Activated CD4-positive, alpha-beta T cell treated with anti-CD3 and anti-CD28 coated beads, Interleukin-2, amount 10 ng/mL, durations not matched to agents 7 days and 5 days (primary cell): ENCODE results near the gene SBK2. TPM values are rescaled to one million over a fixed set of nuclear protein-coding genes. Genes with fewer than 3 reads are reported as not detected.
A peak's percentile ranks its signal among the peaks of the same experiment; 100 is the strongest.
"Not testable (repeated sequence)": the region's sequence is repeated elsewhere in the genome, so short reads cannot be mapped to it uniquely, and the experiment has no call there.

Experiments used
- CTCF ChIA-PET: fragments of 350-600 bp; sonication (Branson Sonifier 250); formaldehyde crosslinking; loops from one replicate; lab custom pipeline; 2021; ENCODE audit warnings: antibody characterized with exemption; lab: Charles Lee
- POLR2A ChIA-PET: fragments of 350-600 bp; sonication (Branson Sonifier 250); formaldehyde crosslinking; loops from one replicate; lab custom pipeline; 2021; ENCODE audit warnings: antibody characterized with exemption; lab: Charles Lee
- DNase-seq: peaks from one replicate; pipeline ENCODE4 v3.0.0-alpha.2; 2020
- H3K27ac Mint-ChIP-seq: one replicate; pipeline ENCODE4 v1.8.0; 2021; ENCODE audit warnings: mild to moderate bottlenecking, moderate library complexity, mixed read lengths
- H3K27me3 Mint-ChIP-seq: one replicate; pipeline ENCODE4 v1.8.0; 2021; ENCODE audit warnings: mixed read lengths
- H3K36me3 Mint-ChIP-seq: one replicate; pipeline ENCODE4 v1.8.0; 2021; ENCODE audit warnings: low read depth, mixed read lengths
- H3K4me1 Mint-ChIP-seq: one replicate; pipeline ENCODE4 v1.8.0; 2021; ENCODE audit warnings: mixed read lengths
- H3K4me3 Mint-ChIP-seq: one replicate; pipeline ENCODE4 v1.8.0; 2021; ENCODE audit warnings: mild to moderate bottlenecking, moderate library complexity, mixed read lengths
- H3K9me3 Mint-ChIP-seq: one replicate; pipeline ENCODE4 v1.8.0; 2021; ENCODE audit warnings: mixed read lengths
- total RNA-seq, 2 experiments: library from RNA; stranded (reverse); gene quantifications; one replicate each; pipeline ENCODE4 v1.2.3, GENCODE V29; 2021

SBK2 gene
- total RNA-seq, 2 experiments from 2014 or later, result not detected

DNA sequence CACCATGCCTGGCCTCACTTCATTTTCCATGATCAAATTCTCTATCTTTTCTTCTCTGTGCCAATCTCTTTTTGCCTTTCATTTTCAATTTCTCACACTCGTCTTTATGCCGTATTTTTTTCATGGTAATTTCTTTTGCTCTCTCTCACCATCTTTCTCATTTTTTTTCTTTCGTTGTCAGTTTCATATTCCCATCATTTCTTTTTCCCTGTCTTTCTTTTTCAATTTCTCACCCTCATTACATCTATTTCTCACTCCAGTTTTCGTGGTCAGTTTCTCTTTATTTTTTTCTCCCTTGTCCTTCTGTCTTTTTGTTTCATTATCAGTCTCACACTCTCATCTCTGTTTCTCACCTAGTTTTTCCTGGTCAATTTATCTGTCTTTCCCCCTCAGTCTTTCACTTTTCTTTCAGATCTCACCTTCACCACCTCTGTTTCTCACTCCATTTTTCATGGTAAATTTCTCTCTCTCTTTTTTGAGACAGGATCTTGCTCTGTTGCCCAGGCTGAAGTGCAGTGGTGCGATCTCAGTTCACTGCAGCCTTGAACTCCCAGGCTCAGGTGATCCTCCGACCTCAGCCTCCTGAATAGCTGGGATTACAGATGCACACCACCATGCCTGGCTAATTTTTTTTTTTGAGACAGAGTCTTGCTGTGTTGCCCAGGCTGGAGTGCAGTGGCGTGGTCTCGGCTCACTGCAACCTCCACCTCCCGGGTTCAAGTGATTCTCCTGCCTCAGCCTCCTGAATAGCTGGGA, 34.6 kb downstream of the SBK2 start:
- H3K27ac Mint-ChIP-seq, result peak overlapping the region; percentile 21
- H3K27me3 Mint-ChIP-seq, result no peaks in the 10 kb centered on the region
- ChIA-PET CTCF (interaction anchor here (0.9 kb wide), 1 partner anchor 11 kb away, joined by 3 read pairs; no protein-coding TSS in a partner anchor), POLR2A (no interaction called here)
- no peak overlapping the region for H3K4me3 Mint-ChIP-seq
- H3K36me3 Mint-ChIP-seq, result peaks cover 10% of the 10 kb centered on the region
- H3K9me3 Mint-ChIP-seq, result peaks cover 8% of the 10 kb centered on the region
- H3K4me1 Mint-ChIP-seq, result peaks cover 21% of the 10 kb centered on the region
- DNase-seq, result no peak

DNA sequence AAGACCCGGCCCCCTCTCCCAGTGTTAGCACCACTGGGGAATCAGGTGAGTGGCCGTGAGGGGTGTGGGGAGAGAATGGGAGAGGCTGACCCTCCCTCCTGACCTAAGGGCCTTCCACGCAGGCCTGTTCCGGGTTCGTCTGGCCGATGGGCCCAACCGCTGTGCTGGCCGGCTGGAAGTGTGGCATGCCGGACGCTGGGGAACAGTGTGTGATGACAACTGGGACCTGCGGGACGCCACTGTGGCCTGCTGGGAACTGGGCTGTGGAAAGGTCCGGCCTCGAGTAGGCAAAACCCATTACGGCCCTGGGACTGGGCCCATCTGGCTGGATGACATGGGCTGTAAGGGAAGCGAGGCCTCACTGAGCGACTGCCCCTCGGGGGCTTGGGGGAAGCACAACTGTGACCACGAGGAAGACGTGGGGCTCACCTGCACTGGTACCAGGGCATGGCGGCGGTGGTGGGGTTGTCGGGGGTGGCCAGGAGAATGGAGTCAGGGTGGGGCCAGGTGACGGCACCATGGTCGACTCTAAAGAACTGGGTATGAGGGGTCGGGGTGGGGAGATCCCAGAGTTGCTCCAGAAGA, 36.5 kb downstream of the SBK2 start:
- Mint-ChIP-seq H3K4me3 (no peak overlapping the region), H3K27me3 (no peaks in the 10 kb centered on the region), H3K9me3 (peaks cover 8% of the 10 kb centered on the region), H3K36me3 (peaks cover 10% of the 10 kb centered on the region), H3K4me1 (peaks cover 21% of the 10 kb centered on the region), H3K27ac (no peak overlapping the region)
- ChIA-PET CTCF (interaction anchor here (0.9 kb wide), 1 partner anchor 15 kb away, joined by 3 read pairs; the partner anchor contains the start of gene NAT14), POLR2A (no interaction called here)
- no peak for DNase-seq

DNA sequence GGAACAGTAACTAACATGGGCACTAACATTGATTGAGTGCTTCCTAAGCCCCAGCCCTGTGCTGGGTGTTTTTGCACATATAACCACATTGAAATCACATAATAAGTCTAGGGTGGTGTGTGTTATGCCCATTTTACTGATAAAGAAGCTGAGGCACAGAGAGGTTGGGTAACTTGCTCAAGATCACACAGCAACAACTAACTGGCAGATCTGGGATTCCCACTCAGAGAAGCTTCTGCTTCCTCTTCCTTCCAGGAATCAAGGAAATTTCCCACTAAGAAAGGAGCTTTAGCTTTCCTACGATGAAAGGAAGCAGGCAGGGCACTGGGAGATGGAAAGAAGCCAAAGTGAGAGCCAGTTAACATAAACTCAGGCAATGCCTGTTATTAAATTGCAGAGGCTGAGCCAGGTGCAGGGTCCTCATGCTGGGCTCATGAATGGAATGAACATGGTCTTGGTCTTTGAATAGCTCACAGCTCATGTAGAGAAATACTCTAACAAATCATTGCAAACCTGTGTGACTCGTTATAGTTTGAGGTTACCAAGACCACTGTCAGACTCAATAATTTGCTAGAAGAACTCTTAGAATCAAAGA, 38.6 kb downstream of the SBK2 start:
- ChIA-PET POLR2A (no interaction called here), CTCF (interaction anchor here (0.8 to 1.6 kb wide), 4 partner anchors 21 to 134 kb away, joined by 3 to 9 read pairs (median 3); no protein-coding TSS in a partner anchor)
- H3K36me3 Mint-ChIP-seq, result peaks cover 6% of the 10 kb centered on the region
- H3K4me3 Mint-ChIP-seq, result no peak overlapping the region
- H3K4me1 Mint-ChIP-seq, result peaks cover 13% of the 10 kb centered on the region
- H3K9me3 Mint-ChIP-seq, result peaks cover 8% of the 10 kb centered on the region
- H3K27ac Mint-ChIP-seq, result no peak overlapping the region
- H3K27me3 Mint-ChIP-seq, result no peaks in the 10 kb centered on the region
- no peak for DNase-seq

DNA sequence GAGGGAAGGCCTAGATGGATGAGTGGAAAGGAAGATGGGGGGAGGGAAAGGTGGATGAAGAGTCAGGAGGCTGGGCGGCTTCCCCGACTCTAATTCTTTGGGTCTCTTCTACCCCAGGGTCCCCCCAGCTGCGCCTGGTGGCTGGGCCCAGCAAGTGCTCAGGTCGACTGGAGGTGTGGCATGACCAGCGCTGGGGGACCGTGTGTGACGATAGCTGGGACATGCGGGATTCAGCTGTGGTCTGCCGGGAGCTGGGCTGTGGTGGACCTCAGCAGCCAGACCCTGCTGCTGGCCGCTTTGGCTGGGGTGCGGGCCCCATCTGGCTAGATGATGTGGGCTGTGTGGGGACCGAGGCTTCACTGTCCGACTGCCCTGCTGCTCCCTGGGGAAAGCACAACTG, 39.2 kb downstream of the SBK2 start:
- no peak overlapping the region for H3K27ac Mint-ChIP-seq
- H3K36me3 Mint-ChIP-seq, result peaks cover 3% of the 10 kb centered on the region
- ChIA-PET CTCF (interaction anchor here (1.6 kb wide), 1 partner anchor 30 kb away, joined by 9 read pairs; no protein-coding TSS in a partner anchor), POLR2A (no interaction called here)
- no peak overlapping the region for H3K4me3 Mint-ChIP-seq
- peaks cover 5% of the 10 kb centered on the region for H3K9me3 Mint-ChIP-seq
- DNase-seq, result no peak
- H3K27me3 Mint-ChIP-seq, result no peaks in the 10 kb centered on the region
- peaks cover 8% of the 10 kb centered on the region for H3K4me1 Mint-ChIP-seq

DNA sequence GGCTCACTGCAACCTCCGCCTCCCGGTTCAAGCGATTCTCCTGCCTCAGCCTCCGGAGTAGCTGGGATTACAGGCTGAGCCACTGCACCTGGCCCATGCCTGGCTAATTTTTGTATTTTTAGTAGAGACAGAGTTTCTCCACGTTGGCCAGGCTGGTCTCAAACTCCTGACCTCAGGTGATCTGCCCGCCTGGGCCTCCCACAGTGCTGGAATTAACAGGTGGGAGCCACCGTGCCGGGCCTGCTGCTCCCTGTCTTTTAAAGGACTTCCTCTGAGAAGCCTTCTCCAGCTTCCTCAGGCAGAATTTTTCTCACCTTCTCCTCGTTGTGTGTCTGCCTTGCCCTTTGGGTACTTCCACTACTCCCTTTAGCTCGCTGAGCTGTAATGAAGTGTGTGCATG, 40.1 kb downstream of the SBK2 start:
- H3K4me1 Mint-ChIP-seq, H3K9me3 Mint-ChIP-seq, DNase-seq, H3K36me3 Mint-ChIP-seq, H3K27me3 Mint-ChIP-seq, H3K4me3 Mint-ChIP-seq, H3K27ac Mint-ChIP-seq, POLR2A ChIA-PET: not testable (repeated sequence)
- CTCF ChIA-PET, result interaction anchor here (1.5 kb wide), 1 partner anchor 7 kb away, joined by 7 read pairs; no protein-coding TSS in a partner anchor

- Mint-ChIP-seq H3K4me3 (no peak overlapping the region), H3K9me3 (no peaks in the 10 kb centered on the region), H3K27me3 (peaks cover 2% of the 10 kb centered on the region), H3K4me1 (no peaks in the 10 kb centered on the region), H3K36me3 (no peaks in the 10 kb centered on the region), H3K27ac (no peak overlapping the region)
- no peak for DNase-seq
- POLR2A ChIA-PET, result no interaction called here
- CTCF ChIA-PET, result interaction anchor here (1.5 kb wide), 1 partner anchor 8 kb away, joined by 7 read pairs; no protein-coding TSS in a partner anchor
Measured at GRCh38 chr19:55495646-55496349, 41.1 kb downstream of the SBK2 start.

GRCh38 chr19:55494172-55494761, 42.7 kb downstream of the SBK2 start:
- Mint-ChIP-seq H3K27ac (no peak overlapping the region), H3K9me3 (no peaks in the 10 kb centered on the region), H3K36me3 (no peaks in the 10 kb centered on the region), H3K4me1 (no peaks in the 10 kb centered on the region), H3K4me3 (no peak overlapping the region), H3K27me3 (peaks cover 2% of the 10 kb centered on the region)
- ChIA-PET CTCF (interaction anchor here (0.6 to 2.9 kb wide), 2 partner anchors 10 to 52 kb away, joined by 4 to 14 read pairs; no protein-coding TSS in a partner anchor), POLR2A (no interaction called here)
- DNase-seq, result no peak

DNA sequence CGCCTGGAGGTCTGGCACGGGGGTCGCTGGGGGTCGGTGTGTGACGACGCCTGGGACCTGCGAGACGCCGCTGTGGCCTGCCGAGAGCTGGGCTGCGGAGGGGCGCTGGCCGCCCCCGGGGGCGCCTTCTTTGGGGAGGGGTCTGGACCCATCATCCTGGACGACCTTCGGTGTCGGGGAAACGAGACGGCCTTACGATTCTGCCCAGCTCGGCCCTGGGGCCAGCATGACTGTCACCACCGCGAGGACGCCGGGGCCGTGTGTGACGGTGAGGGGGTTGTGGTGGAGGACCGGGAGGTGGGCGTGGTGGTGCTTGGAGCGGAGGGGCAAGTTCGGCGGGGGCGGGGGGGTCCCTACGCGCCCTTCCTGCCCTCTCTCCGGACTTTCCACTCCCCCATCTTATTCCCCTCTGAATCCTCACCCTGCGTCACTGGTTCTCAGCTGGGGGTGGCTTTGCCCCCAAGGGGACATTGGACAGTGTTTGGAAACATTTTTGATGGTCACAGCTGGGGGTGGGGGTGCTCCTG, 43.2 kb downstream of the SBK2 start:
- Mint-ChIP-seq H3K9me3 (no peaks in the 10 kb centered on the region), H3K27ac (no peak overlapping the region), H3K4me1 (no peaks in the 10 kb centered on the region), H3K36me3 (no peaks in the 10 kb centered on the region), H3K27me3 (peaks cover 2% of the 10 kb centered on the region), H3K4me3 (no peak overlapping the region)
- CTCF ChIA-PET, result interaction anchor here (0.6 to 2.9 kb wide), 2 partner anchors 10 to 53 kb away, joined by 4 to 14 read pairs; no protein-coding TSS in a partner anchor
- POLR2A ChIA-PET, result no interaction called here
- DNase-seq, result no peak

DNA sequence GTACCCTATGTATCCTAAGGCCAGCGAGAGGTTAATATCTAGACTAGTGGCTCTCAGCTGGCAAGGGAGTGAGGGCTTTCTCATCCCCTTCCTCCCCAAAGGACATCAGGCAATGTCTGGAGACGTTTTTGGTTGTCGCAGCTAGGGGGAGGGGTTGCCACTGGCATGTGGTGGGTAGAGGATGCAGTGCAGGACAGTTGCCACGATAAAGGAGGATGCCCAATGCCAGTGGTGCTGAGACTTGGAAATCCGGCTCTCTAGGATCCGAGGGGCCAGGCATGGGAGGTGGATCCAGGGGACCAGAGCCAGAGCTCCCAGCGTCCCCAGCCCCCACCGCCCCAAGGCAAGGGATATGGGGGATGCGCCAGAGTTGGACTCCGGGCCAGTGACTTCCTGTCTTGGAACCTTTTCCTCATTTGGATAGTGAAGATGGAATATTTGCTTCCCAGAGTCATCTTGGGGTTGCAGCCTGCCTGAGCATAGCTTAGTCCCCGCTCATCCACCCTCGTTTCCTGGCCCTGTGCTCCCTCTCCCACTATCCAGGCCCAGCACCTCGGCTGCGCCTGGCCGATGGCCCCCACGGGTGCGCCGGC, 43.8 kb downstream of the SBK2 start:
- Mint-ChIP-seq H3K4me1 (no peaks in the 10 kb centered on the region), H3K4me3 (no peak overlapping the region), H3K9me3 (no peaks in the 10 kb centered on the region), H3K36me3 (no peaks in the 10 kb centered on the region), H3K27ac (no peak overlapping the region), H3K27me3 (peaks cover 2% of the 10 kb centered on the region)
- ChIA-PET POLR2A (no interaction called here), CTCF (interaction anchor here (2.9 kb wide), 1 partner anchor 11 kb away, joined by 14 read pairs; no protein-coding TSS in a partner anchor)
- no peak for DNase-seq

- Mint-ChIP-seq H3K27ac (no peak overlapping the region), H3K36me3 (no peaks in the 10 kb centered on the region), H3K9me3 (no peaks in the 10 kb centered on the region), H3K27me3 (peaks cover 2% of the 10 kb centered on the region), H3K4me1 (peaks cover 2% of the 10 kb centered on the region), H3K4me3 (no peak overlapping the region)
- ChIA-PET POLR2A (no interaction called here), CTCF (interaction anchor here (2.9 kb wide), 1 partner anchor 12 kb away, joined by 14 read pairs; no protein-coding TSS in a partner anchor)
- DNase-seq, result no peak
Measured at GRCh38 chr19:55492362-55492944, 44.5 kb downstream of the SBK2 start.

DNA sequence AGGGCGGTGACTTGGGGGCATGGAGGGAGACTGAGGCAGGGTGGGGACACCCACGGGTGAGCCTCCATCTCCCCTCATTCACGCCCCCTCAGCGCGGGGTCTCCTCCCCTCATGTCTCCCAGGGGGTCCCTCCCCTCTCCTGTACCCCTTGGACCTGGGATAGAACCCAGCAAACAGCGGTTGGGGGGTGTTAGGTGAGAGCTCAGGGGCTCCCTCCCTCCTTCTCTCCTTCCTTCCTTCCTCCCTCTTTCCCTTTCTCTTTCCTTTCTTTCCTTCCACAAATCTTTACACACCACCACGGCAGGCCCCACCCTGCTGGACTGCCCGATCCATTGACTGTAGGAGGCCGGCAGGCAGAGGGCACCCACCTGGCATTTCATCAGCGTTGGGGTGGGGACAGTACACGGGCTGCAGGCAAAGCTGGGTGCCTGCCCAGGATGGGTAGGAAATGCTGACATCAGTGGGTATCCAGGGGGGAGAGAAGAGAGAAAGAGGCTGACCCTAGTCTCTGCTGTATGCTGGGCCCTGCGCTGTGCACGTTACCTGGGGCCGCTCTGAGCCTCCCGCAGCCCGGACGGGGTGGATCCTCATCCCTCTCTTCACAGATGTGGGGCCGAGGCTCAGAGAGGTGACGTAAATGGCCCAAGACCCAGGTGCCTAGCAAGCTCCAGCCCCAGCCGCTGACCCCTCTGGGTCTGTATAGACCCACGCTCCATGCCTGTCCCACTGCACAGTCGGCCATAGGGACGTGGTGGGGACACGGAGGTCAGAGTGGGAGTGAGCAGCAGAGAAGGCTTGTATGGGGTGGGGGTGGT, 45.2 kb downstream of the SBK2 start:
- POLR2A ChIA-PET, result no interaction called here
- no peaks in the 10 kb centered on the region for H3K36me3 Mint-ChIP-seq
- CTCF ChIA-PET, result interaction anchor here (0.5 to 1.2 kb wide), 2 partner anchors 12 to 340 kb away, joined by 3 read pairs; no protein-coding TSS in a partner anchor

More for the DNA sequence above, 45.2 kb downstream of the SBK2 start:
- Mint-ChIP-seq H3K9me3 (no peaks in the 10 kb centered on the region), H3K27me3 (peaks cover 2% of the 10 kb centered on the region), H3K4me3 (no peak overlapping the region), H3K4me1 (peaks cover 3% of the 10 kb centered on the region), H3K27ac (no peak overlapping the region)
- DNase-seq, result no peak
